HG03280 (cell line): ENCODE data around the gene BFSP2.

Source experiments
- ATAC-seq: cut with Tn5 transposase; IDR thresholded peaks from one replicate; pipeline ENCODE4 v1.9.1; 2021; ENCODE audit warnings: mild to moderate bottlenecking, moderate library complexity; ENCODE audit not compliant: unreplicated experiment

Gene BFSP2

GRCh38 chr3:133381346-133382109 lies 18.3 kb upstream of the BFSP2 start:
- ATAC-seq, result no peak

DNA sequence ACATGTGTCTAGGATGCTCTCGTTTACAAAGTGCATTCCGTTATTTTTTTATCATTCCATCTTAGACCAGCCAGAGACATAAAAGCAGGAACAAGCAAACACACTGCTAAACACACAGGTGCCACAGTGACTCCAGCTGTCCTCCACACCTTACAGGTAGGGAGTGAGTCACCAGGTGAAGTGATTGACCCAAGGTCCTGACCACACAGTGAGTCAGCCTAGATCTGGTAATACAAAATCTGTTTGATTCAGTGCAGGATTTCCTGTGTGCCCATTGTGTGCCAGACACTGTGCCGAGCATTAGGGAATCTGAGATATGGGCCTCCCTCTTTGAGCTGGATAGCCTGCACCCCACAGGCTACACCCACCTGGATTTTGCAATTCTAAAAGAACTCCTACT lies 16.7 kb upstream of the BFSP2 start:
- no peak for ATAC-seq

DNA sequence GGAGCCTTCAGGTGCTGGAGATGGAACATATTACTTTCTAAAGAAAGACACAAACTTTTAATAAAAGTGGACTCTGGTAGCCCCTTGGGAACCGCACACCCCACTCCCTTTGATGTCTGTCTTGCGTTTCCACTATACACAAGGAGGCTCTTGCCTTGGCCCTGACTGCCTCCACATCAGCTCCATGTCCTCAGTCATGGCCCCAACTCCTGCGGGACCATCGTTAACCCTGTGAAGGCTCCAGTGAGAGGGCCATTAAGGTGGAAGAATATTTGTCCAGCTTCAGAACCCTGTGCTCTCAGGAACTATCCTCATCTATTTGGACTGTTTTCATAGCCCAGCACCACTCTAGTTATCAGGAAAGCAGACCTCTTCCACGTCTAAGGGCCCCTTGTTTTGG lies 16.1 kb upstream of the BFSP2 start:
- ATAC-seq, result no peak

DNA sequence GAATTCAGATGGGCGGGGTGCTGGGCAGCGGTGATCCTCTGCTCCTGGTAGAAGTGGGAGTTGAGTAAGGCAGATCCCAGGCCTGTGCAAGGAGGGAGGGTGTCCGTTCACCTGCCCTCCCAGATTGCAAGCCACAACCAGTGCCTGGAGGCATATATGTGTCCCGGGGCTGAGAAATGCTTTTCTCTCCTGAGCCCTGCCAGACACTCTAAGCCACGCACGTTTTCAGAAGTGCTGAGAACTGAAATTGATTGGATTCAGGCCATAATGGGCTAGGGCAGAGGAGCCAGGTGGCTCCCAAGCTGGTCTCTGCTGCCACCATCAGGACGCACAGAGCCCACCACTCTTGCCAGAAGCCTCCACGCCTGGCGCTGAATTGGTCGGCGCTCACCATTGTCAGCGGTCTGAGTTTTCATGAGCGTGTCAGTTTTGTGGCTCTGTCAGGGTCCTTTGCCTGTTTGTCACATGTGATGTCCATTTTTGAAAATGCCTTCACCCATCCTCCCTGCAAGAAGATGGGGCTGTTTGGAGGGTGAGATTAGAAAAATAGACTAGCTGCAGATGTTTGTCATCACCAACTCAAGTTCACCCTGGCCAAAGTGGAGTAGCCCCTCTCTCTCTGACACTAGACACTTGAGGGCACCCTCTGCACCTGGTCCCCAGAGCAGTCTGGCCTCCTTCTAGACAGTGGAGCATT lies 15.4 kb upstream of the BFSP2 start:
- peak; percentile 79 for ATAC-seq

- ATAC-seq, result no peak
Observed at GRCh38 chr3:133386876-133387275, 13.0 kb upstream of the BFSP2 start.

DNA sequence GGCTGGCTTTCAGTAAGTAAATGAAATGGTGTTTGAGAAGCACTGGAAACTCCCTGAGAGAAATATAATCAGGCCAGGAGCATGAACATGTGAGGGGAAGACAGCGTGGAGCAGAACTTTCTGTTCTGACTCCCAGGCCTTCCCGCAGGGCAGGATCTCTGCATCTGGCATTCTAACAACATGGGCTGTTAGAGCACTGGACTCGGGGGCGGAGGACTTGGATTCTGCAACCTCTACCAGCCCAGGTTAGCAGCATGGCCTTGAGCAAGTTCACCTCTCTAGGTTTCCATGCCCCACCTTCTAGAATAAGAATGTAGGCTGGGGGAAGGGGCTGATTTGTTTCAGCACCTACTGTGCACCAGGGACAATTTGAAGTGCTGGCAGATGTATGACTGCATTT lies 12.5 kb upstream of the BFSP2 start:
- ATAC-seq, result no peak

DNA sequence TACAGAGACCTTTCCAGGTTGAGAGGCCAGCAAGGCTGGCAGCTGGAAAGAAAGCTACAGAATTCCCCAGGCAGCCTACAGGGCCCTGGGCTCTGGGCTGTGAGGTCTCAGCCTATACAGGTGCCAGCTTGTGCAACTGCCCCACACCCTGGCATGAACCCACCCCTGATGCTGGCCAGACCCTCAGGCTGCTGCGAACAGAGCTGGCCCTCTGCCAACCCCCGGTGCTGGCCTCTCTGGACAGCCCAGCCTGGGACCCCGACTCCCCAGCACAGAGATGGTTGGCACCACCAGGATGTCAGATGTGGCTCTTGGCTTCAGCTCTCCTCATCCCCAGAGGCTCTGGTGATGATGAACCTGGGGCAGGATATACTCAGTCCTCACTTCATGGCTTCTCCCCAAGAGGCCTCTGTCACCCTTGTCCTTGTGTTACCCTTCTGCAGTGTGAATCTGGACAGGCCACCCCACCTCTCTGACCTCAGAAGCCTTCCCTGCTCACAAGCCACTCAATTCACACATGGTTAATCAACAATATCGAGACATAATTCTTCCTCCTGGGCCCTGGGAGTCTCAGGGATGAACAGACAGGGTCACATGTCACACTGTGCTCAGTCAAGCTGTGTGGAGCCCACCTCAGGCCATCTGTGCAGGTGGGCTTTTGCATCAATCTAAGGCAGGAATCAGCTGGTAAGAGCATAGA lies 11.0 kb upstream of the BFSP2 start:
- ATAC-seq, result no peak

DNA sequence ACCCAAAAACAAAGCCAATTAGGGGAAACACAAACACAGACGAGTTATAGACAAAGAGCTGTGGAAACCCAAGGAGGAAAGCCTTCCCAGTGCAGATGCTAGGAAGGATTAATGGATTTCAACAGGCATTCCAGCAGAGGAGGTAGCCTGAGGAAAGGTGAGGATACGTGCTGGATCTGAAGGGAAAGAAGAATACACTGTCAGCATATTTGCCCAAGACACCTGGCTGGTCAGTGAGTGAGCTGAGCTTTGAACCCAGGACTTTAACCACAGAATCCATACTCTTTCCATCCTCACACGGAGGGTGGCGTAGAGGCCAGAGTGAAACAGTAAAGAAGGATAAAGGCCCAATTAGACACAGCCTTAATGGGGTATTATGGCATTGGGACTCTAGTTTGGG lies 9.1 kb upstream of the BFSP2 start:
- ATAC-seq, result no peak

GRCh38 chr3:133393204-133393603 lies 6.7 kb upstream of the BFSP2 start:
- ATAC-seq, result no peak

DNA sequence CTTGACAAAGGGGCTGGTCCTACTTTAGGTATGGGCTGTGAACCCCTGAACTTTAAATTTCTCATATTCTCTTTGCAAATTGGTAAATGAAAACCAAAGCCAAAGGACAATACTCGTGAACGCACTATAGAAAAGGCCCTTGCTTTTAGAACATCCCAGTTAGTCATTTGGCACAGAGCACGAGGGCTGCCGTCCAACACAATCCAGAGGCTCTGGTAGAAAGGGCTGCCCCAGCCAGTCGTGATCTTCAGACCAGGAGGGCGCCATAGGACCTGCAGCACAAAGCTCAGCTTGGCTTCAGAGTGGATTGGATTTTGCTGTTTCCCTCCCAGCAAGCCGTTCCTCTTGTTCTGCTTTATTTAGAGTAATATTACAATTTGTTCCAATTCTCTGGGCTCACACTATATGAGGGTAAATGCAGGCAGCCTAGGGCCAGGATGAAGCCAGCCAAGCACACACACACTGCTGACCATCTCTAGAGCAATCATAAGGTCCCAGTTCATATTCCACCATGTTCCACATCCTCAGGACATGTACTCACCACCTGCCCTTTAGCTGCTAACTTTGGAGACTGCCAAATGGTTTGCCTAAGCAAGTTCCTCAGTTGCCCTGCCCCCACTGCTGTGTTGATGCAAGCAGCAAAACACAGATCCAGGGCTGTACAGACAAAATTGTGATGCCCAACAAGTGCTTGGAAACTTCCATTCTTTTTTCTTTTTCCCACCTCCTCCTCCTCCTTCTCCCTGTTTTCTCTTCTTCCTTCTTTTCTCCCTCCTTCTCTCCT lies 6.0 kb upstream of the BFSP2 start:
- ATAC-seq, result no peak

- no peak for ATAC-seq
Observed at GRCh38 chr3:133394561-133395311, 5.1 kb upstream of the BFSP2 start.

DNA sequence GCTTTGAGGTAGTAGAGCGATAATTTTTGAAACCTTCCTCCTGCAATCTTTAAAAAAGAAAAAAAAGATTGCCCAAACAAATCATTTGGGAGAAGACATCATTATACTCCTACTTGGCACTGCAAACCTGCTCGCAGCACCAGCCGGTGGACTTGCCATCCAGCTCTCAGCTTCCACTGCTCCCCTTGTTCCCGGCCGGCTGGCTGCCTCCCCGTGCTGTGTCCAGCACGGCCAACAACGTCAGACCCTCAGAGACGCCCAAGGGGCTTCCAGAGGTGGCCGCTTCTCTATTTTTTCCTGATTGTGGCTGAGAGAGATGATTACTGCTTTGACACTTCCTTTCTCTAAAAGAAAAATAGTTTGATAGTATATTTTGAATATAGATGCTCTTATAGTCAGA lies 3.0 kb upstream of the BFSP2 start:
- no peak for ATAC-seq

DNA sequence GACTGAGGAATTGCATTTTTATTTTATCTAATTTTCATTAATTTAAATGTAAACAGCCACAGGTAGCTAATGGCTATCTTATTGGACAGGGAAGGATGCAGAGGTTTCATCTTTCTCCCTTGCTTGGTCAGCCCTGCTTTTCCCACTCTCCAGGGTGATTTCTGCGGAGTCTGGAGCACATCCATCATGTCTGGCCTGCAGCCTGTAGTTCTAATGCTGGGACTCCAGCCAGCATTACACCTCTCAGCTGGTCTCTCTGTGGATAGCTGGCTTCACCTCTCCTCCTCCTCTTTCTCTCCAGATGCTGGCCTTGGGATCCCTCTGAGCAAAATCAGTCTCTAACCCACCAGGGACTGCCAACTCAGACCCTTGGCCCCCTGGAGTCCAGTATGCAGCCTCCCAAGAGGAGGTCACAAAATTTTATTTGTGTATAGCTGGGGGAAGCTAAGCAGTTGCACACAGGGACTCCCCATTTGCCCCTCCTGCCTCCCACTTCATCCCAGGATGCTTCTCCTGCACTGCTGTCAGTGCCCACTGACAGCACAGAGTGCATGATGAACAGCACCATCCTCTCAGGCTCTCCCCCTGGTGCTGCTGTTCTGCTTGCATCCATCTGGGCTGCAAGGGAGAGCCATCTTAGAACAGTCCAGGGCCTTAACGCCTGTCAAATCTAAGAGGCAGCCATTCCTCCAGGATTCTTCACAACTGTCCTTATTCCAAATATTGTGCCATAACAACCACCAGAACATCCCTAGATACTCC lies 1.7 kb downstream of the BFSP2 start:
- no peak for ATAC-seq

DNA sequence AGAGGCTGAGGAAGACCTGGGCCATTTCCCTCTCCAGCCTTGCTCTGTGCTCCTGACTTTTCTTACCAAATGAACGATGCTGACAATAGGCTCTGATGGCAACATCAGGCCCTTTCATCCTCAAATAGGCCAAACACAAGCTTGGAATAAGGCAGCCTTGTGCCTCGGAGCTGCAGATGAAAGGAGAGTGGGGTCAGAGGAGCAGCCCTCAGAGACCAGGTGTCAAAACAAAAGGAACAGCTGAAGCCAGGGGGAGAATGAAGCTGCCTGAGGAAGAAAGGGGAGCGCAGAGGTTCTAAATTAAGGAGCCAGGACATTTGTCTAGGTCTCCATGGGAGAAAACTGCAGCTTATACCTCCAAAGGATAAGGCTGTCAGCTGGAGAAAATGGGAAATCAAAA lies 5.1 kb downstream of the BFSP2 start:
- ATAC-seq, result no peak

DNA sequence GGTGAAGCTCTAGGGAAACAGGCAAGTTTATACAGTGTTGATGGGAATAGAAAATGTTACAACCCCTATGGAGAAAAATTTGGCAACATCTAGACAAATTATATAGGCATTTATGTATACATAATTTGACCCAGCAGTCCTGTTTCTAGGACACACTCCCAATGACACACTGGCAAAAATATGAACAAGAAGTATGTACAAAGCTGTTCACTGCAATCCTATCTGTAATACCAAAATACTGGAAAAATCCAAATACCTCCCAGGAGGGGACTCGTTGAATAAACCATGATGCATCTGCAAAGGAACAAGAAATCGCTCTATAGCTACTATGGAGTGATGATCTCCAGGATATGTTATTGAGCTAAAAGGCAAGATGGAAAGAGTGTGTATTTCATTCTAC lies 8.5 kb downstream of the BFSP2 start:
- no peak for ATAC-seq

- ATAC-seq, result no peak
Observed at GRCh38 chr3:133408961-133409360, 9.1 kb downstream of the BFSP2 start.

DNA sequence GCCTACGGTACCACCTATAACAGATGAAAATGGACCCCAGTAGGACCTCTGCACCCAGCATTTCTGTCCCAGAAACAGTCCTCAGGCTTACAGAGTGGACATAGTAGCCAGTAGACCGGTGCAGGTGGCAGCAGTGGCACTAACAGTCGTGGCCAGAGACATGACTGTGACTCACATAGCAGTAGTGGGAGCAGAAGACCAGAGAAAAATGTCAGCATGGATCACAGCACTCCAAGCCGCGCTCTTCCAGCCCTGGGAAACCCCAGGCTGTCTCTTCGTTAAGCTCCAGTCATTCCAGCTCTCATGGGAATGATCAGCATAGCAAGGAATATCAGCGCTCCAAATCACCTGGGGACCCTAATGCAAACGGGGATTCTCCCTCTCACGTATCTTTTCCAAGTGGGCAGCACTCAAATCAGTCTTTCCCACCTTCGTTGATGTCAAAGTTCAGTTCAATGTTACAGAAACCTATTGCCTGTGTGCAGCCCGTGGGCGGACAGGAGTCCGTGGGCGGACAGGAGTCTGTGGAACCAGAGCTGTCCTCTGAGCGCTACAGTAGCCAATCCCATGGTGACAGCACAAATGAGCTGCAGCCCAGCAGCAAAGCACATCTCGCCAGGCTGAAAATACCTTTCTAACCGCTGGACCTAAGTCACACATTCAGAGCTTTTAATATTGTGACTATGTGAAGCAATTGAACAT lies 10.5 kb downstream of the BFSP2 start:
- no peak for ATAC-seq

GRCh38 chr3:133412183-133413132 lies 12.6 kb downstream of the BFSP2 start:
- ATAC-seq, result no peak
